ENCODE data around the gene MACROD1. TPM values are rescaled to one million over a fixed set of nuclear protein-coding genes. Genes with fewer than 3 reads are reported as not detected.

Gene MACROD1
- total and polyA plus RNA-seq, 9 of the 15 experiments (the other 6 are each of a cell fraction or from before 2014, with no cell fraction given) = 1.1 to 60.0 (median 26.4) TPM

DNA sequence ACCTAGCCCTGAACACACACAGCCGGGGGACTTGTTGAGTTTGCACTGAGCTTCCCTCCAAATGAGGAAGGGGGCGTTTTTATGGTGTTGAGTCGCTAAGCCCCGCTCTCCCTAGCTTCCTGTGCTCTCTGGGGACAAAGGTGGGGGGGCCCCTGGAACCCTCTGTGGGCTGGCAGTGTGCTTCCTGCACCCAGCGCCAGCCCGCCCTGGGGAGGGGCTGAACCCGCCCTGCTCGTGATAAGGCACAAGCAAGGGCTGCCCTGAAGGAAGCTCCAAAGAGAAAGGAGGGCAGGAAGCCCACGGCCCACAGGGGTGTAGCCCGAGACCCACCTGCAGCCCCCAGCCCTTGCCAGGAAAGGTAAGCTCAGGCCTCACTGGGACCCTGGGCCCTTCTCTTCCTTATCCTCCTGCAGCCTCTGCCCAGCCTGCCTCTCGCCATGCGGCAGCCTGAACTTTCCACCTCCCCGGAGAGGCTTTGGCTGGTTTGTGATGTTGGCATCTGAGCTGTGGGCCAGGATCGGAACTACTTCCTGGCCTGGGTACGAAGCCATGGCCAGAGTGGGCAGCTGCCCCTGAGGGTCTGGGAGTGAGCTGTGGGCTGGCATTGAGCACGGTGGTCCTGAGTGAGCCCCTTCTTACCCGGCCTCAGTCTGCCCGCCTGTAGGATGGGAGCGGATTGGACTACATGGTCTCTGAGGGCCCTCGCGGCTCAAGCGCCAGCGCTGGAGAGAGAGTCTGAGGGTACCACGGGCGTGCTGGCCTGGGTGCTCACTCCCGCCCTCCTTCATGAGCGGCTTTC lies 40.7 kb upstream of the MACROD1 start, which contains the start of gene FERMT3 (continued):
- TF ChIP-seq RBM25 (IDR thresholded peaks at IDR 0.05; ENCODE audit: low read depth, low read length, severe bottlenecking) (no peak), ZBTB1 (CRISPR knock-in tag; IDR thresholded peaks at IDR 0.05; ENCODE audit: borderline replicate concordance, low read depth) (no peak), GABPA (tag; conservative IDR thresholded peaks at IDR 0.05; ENCODE audit: low read depth) (no peak), POLR2B (IDR thresholded peaks at IDR 0.05; ENCODE audit: low read depth, partially characterized antibody) (peak; percentile 70), ZKSCAN8 (CRISPR knock-in tag; IDR thresholded peaks at IDR 0.05) (no peak), ZC3H8 (IDR thresholded peaks at IDR 0.05) (no peak), NCOA4 (IDR thresholded peaks at IDR 0.05; ENCODE audit: partially characterized antibody) (no peak), TAF9B (IDR thresholded peaks at IDR 0.05; ENCODE audit: partially characterized antibody) (peak; percentile 39), ZNF830 (CRISPR knock-in tag; IDR thresholded peaks at IDR 0.05) (no peak), CBX5 (IDR thresholded peaks at IDR 0.05; ENCODE audit: borderline replicate concordance, low read depth) (no peak), ZNF766 (CRISPR knock-in tag; conservative IDR thresholded peaks at IDR 0.05) (no peak), ADNP (tag; IDR thresholded peaks at IDR 0.05) (no peak), KDM5B (IDR thresholded peaks at IDR 0.05; ENCODE audit: insufficient replicate concordance, low read depth, low read length) (peak; percentile 44), TEAD1 (CRISPR knock-in tag; IDR thresholded peaks at IDR 0.05) (peak in 1 of 2 experiments; percentile 39; a peak in 1 of 4 replicates), ZNF77 (CRISPR knock-in tag; IDR thresholded peaks at IDR 0.05) (no peak), TCF3 (CRISPR knock-in tag; IDR thresholded peaks at IDR 0.05) (peak; percentile 8; the same call in 1 of the 2 replicates), MEIS2 (IDR thresholded peaks at IDR 0.05; ENCODE audit: partially characterized antibody) (no peak), ARNT (IDR thresholded peaks at IDR 0.05) (0 out of 4 replicates have a peak, but pooled peaks of 1 of the 2 experiments have one; percentile 17), ELF4 (CRISPR knock-in tag; IDR thresholded peaks at IDR 0.05) (0 out of 2 replicates have a peak, but pooled peaks have one; percentile 16), TRIM24 (IDR thresholded peaks at IDR 0.05) (no peak), MAZ (CRISPR knock-in tag; conservative IDR thresholded peaks at IDR 0.05 in 1 of 2, IDR thresholded peaks at IDR 0.05 in 1 of 2) (peak; percentile 66 to 76)
- TF ChIP-seq, protein P1, sequence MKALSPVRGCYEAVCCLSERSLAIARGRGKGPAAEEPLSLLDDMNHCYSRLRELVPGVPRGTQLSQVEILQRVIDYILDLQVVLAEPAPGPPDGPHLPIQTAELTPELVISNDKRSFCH (CRISPR knock-in tag; IDR thresholded peaks at IDR 0.05) = no peak
- TF ChIP-seq, protein P1 (tag; IDR thresholded peaks at IDR 0.05) = peak; percentile 30; the same call in 1 of the 2 replicates
- TF ChIP-seq, protein P2, sequence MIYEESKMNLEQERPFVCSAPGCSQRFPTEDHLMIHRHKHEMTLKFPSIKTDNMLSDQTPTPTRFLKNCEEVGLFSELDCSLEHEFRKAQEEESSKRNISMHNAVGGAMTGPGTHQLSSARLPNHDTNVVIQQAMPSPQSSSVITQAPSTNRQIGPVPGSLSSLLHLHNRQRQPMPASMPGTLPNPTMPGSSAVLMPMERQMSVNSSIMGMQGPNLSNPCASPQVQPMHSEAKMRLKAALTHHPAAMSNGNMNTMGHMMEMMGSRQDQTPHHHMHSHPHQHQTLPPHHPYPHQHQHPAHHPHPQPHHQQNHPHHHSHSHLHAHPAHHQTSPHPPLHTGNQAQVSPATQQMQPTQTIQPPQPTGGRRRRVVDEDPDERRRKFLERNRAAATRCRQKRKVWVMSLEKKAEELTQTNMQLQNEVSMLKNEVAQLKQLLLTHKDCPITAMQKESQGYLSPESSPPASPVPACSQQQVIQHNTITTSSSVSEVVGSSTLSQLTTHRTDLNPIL (CRISPR knock-in tag; IDR thresholded peaks at IDR 0.05) = no peak
- TF ChIP-seq, protein P3, sequence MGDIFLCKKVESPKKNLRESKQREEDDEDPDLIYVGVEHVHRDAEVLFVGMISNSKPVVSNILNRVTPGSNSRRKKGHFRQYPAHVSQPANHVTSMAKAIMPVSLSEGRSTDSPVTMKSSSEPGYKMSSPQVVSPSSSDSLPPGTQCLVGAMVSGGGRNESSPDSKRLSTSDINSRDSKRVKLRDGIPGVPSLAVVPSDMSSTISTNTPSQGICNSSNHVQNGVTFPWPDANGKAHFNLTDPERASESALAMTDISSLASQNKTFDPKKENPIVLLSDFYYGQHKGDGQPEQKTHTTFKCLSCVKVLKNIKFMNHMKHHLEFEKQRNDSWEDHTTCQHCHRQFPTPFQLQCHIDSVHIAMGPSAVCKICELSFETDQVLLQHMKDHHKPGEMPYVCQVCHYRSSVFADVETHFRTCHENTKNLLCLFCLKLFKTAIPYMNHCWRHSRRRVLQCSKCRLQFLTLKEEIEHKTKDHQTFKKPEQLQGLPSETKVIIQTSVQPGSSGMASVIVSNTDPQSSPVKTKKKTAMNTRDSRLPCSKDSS (IDR thresholded peaks at IDR 0.05; ENCODE audit: low read depth, partially characterized antibody) = no peak
